H1 (cell line): ENCODE results near the gene BATF3. TPM values are rescaled to one million over a fixed set of nuclear protein-coding genes. Genes with fewer than 3 reads are reported as not detected.

ENCODE experiments used
- CHD2 ChIP-seq: IDR thresholded peaks from 2 replicates; pipeline ENCODE4 v1.6.1; 2012; ENCODE audit warnings: low read length, improper control_type of control experiment
- JUN ChIP-seq: IDR thresholded peaks from 2 replicates; pipeline ENCODE4 v1.6.1; 2011; ENCODE audit warnings: low read depth, mild to moderate bottlenecking, improper control_type of control experiment, low read length
- JUND ChIP-seq: IDR thresholded peaks from 2 replicates; pipeline ENCODE4 v1.6.1; 2011; ENCODE audit warnings: mild to moderate bottlenecking, improper control_type of control experiment, low read length
- KDM5A ChIP-seq: fragments of 200-600 bp; IDR thresholded peaks from 2 replicates; pipeline ENCODE4 v1.7.1; 2012; ENCODE audit warnings: mild to moderate bottlenecking, low read length, inconsistent platforms, mixed read lengths
- POU5F1 ChIP-seq: IDR thresholded peaks from 2 replicates; pipeline ENCODE4 v1.6.1; 2011; ENCODE audit warnings: low read depth, mild to moderate bottlenecking, low read length, moderate library complexity
- RAD21 ChIP-seq, 2 experiments: IDR thresholded peaks in 1 of 2; conservative IDR thresholded peaks in 1 of 2; 2 replicates each; pipeline ENCODE4 v1.6.1; 2011; ENCODE audit warnings: low read depth in 2 of 2, low read length in 2 of 2, improper control_type of control experiment in 1 of 2, inconsistent platforms in 1 of 2, mild to moderate bottlenecking in 1 of 2, moderate library complexity in 1 of 2
- polyA plus RNA-seq, 7 experiments: library from polyadenylated mRNA; depleted of rRNA in 3 of 7; stranded (reverse) in 5 of 7; unstranded in 2 of 7; fragments of >200 nt in 5 of 7; fragments of 200-250 nt in 2 of 7; gene quantifications; 1 replicate in 5 of 7; 2 replicates in 1 of 7; 4 replicates in 1 of 7; pipeline versions ENCODE4 v1.2.1 to v1.2.3, GENCODE V29; 2011 to 2013; ENCODE audit warnings: missing spikeins in 2 of 7, mixed read lengths in 2 of 7
- total RNA-seq: library from RNA; stranded (reverse); fragmentation: NEBNext Ultra II Directional; extraction: Animal tissue kit (Norgen Biotek cat#: 25700); gene quantifications from 2 replicates; pipeline ENCODE4 v1.2.1, GENCODE V29; 2021
- TF ChIP-seq, protein P1 (sequence below): IDR thresholded peaks from 2 replicates; pipeline ENCODE4 v1.6.1; 2012; ENCODE audit warnings: low read length, inconsistent platforms

BATF3 gene
- total and polyA plus RNA-seq, 2 of the 8 experiments (the other 6 are each of a cell fraction or from before 2014, with no cell fraction given), result 6.3 TPM

DNA sequence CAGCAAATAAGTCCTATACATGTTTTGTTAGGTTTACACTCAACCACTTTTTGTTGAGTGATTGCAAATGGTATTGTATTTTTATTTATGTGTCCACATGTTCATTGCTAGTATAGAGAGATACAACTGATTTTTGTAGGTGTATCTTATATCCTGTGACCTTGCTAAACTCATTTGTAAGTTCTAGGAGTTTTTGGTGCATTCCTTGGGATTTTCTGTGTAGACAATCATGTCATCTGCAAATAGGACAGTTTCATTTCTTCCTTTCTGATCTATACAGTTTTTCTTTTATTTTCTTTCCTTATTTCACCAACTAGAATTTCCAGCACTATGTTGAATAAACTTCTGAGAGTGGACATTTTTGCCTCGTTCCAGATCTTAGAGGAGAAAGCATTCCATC, 16.5 kb upstream of the BATF3 start (continued):
- TF ChIP-seq, protein P1, sequence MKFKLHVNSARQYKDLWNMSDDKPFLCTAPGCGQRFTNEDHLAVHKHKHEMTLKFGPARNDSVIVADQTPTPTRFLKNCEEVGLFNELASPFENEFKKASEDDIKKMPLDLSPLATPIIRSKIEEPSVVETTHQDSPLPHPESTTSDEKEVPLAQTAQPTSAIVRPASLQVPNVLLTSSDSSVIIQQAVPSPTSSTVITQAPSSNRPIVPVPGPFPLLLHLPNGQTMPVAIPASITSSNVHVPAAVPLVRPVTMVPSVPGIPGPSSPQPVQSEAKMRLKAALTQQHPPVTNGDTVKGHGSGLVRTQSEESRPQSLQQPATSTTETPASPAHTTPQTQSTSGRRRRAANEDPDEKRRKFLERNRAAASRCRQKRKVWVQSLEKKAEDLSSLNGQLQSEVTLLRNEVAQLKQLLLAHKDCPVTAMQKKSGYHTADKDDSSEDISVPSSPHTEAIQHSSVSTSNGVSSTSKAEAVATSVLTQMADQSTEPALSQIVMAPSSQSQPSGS, result no peak
- no peak for TF ChIP-seq RAD21 (IDR thresholded peaks at IDR 0.05 in 1 of 2, conservative IDR thresholded peaks at IDR 0.05 in 1 of 2; ENCODE audit: low read depth in 2 of 2, low read length in 2 of 2)
- no peak for TF ChIP-seq POU5F1
- no peak for TF ChIP-seq JUND
- no peak for TF ChIP-seq KDM5A
- TF ChIP-seq JUN, result no peak
- no peak for TF ChIP-seq CHD2
